BJ (cell line): ENCODE measurements around the gene P2RY11. TPM values are rescaled to one million over a fixed set of nuclear protein-coding genes. Genes with fewer than 3 reads are reported as not detected.

Experiments used
- CTCF ChIA-PET: fragments of 350-600 bp; formaldehyde crosslinking; extraction: SDS; loops from one replicate; lab custom pipeline; 2021; ENCODE audit warnings: antibody characterized with exemption, inconsistent platforms; lab: Yijun Ruan, JAX
- POLR2A ChIA-PET: fragments of 300-600 bp; sonication (Branson Sonifier 250); formaldehyde crosslinking; extraction: SDS; loops from one replicate; lab custom pipeline; 2021; ENCODE audit warnings: antibody characterized with exemption; lab: Charles Lee
- DNase-seq: peaks from one replicate; pipeline ENCODE4 v3.0.0-alpha.2; 2011; ENCODE audit warnings: low read depth
- H3K27me3 ChIP-seq: 2 replicates; pipeline ENCODE4 v1.6.0; 2011; ENCODE audit warnings: low read length; ENCODE audit not compliant: control insufficient read depth, insufficient read depth
- H3K36me3 ChIP-seq: 2 replicates; pipeline ENCODE4 v1.5.1; 2011; ENCODE audit warnings: low read length; ENCODE audit not compliant: control insufficient read depth, insufficient read depth
- H3K4me3 ChIP-seq: 2 replicates; pipeline ENCODE4 v1.5.1; 2011; ENCODE audit warnings: low read depth, mild to moderate bottlenecking, control low read depth, low read length
- CTCF ChIP-seq: IDR thresholded peaks from 2 replicates; pipeline ENCODE4 v1.5.1; 2011; ENCODE audit warnings: low read depth, mild to moderate bottlenecking, control low read depth, inconsistent platforms, low read length, moderate library complexity; ENCODE audit not compliant: insufficient read depth
- polyA plus RNA-seq: library from polyadenylated mRNA; depleted of rRNA; stranded (reverse); fragments of >200 nt; gene quantifications from 2 replicates; pipeline ENCODE4 v1.2.3, GENCODE V29; 2011

Gene P2RY11
- polyA plus RNA-seq, 1 experiment = 2.4 TPM

- H3K36me3 ChIP-seq = peaks cover 35% of the 10 kb centered on the region
- no peak for DNase-seq
- no peak for TF ChIP-seq CTCF
- no peaks in the 10 kb centered on the region for H3K27me3 ChIP-seq
- ChIA-PET POLR2A (no interaction called here), CTCF (interaction anchor here (1.0 to 2.0 kb wide), 2 partner anchors 10 to 140 kb away, joined by 4 read pairs; no protein-coding TSS in a partner anchor)
- no peak overlapping the region for H3K4me3 ChIP-seq
Measured at GRCh38 chr19:10109528-10109927, 2.0 kb upstream of the P2RY11 start.

- Histone ChIP-seq H3K36me3 (peaks cover 39% of the 10 kb centered on the region), H3K27me3 (no peaks in the 10 kb centered on the region), H3K4me3 (no peak overlapping the region)
- ChIA-PET CTCF (interaction anchor here (1.0 to 2.0 kb wide), 2 partner anchors 11 to 139 kb away, joined by 4 read pairs; no protein-coding TSS in a partner anchor), POLR2A (no interaction called here)
- no peak for TF ChIP-seq CTCF
- no peak for DNase-seq
Measured at GRCh38 chr19:10110076-10110971, 1.2 kb upstream of the P2RY11 start.

- POLR2A ChIA-PET = no interaction called here
- no peak for TF ChIP-seq CTCF
- CTCF ChIA-PET = no interaction called here
- DNase-seq = no peak
- Histone ChIP-seq H3K27me3 (no peaks in the 10 kb centered on the region), H3K4me3 (no peak overlapping the region), H3K36me3 (peaks cover 44% of the 10 kb centered on the region)
Measured at GRCh38 chr19:10110972-10111317, 548 bp upstream of the P2RY11 start.

- ChIA-PET POLR2A (no interaction called here), CTCF (interaction anchor here (0.7 to 1.6 kb wide), 4 partner anchors 13 to 138 kb away, joined by 3 to 6 read pairs (median 4); no protein-coding TSS in a partner anchor)
- no peak for DNase-seq
- peaks cover 54% of the 10 kb centered on the region for H3K36me3 ChIP-seq
- no peak overlapping the region for H3K4me3 ChIP-seq
- TF ChIP-seq CTCF = no peak
- no peaks in the 10 kb centered on the region for H3K27me3 ChIP-seq
Measured at GRCh38 chr19:10112037-10112761, 706 bp downstream of the P2RY11 start.
